Measurements from ENCODE around the gene TRIP4. TPM values are rescaled to one million over a fixed set of nuclear protein-coding genes. Genes with fewer than 3 reads are reported as not detected.

TRIP4 gene
- total and polyA plus RNA-seq, 9 of the 15 experiments (the other 6 are each of a cell fraction or from before 2014, with no cell fraction given), result 7.6 to 23.3 (median 16.7) TPM

DNA sequence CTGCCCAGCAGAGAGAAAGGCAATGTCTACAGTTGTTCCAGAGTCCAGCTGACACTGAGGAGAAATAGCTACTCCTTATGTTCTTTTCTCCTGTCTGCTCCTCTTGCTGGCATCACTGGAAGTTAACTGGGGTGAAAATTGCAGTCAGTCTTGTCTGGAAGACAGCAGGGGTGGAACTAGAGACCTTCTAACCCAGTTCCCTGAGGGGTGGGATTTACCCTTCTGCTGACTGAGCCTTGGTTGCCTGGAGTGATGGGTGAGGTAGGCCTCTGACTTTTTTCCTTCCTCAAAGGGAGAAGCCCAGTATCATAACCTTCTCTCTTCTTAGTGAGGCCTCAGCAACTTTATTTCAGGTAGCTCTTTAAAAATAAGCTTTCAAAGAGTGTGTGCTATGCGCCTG lies 88.9 kb downstream of the TRIP4 start:
- H3K79me2 ChIP-seq (ENCODE audit: control insufficient read depth, insufficient read depth, low read length), result peaks cover 66% of the 10 kb centered on the region

More for the DNA sequence above, 88.9 kb downstream of the TRIP4 start:
- WGBS (ENCODE audit: insufficient coverage, low coverage, missing lambda C conversion rate), result 81% methylated on average over 1 of the region's 1 CpG
- intact Hi-C loops (cut with micrococcal nuclease) (no loop called here), in situ Hi-C loops (cut with MboI) (no loop called here)
- H3K9me1 ChIP-seq (ENCODE audit: control insufficient read depth, insufficient read depth, low read length), result no peaks in the 10 kb centered on the region
- H3K27ac ChIP-seq (ENCODE audit: extremely low read depth, low read depth, low read length), result no peak overlapping the region
- no peak overlapping the region for H3K4me3 ChIP-seq
- no peak overlapping the region for H2AFZ ChIP-seq (ENCODE audit: low read depth, low read length)
- DNase-seq (ENCODE audit: extremely low read depth in 1 of 4, low spot score in 3 of 4) (no peak), ATAC-seq (peak; percentile 25; the same call in 2 of the 3 replicates), FAIRE-seq (no peak)
- H3K4me1 ChIP-seq (replicated peaks in 1 of 2; ENCODE audit: control insufficient read depth in 2 of 2, insufficient read depth in 2 of 2, low read length in 2 of 2), result no peaks in the 10 kb centered on the region
- peaks cover 5% of the 10 kb centered on the region; the same call in 1 of the 2 replicates for H4K20me1 ChIP-seq (replicated peaks; ENCODE audit: control insufficient read depth, insufficient read depth, low read length)
- H3K9me3 ChIP-seq (replicated peaks; ENCODE audit: control insufficient read depth, insufficient read depth, low read depth, low read length), result no peaks in the 10 kb centered on the region
- no peak overlapping the region for H3K9ac ChIP-seq (ENCODE audit: insufficient read depth in 1 of 2, low read depth in 2 of 2, low read length in 2 of 2)
- H3K27me3 ChIP-seq (ENCODE audit: control insufficient read depth in 2 of 2, insufficient read depth in 2 of 2, low read length in 2 of 2), result no peaks in the 10 kb centered on the region
- no TSS peak for BruUV-seq (replicated peaks)
- no peak overlapping the region for H3K4me2 ChIP-seq (ENCODE audit: insufficient read depth, low read length)
- TF ChIP-seq, protein P1, sequence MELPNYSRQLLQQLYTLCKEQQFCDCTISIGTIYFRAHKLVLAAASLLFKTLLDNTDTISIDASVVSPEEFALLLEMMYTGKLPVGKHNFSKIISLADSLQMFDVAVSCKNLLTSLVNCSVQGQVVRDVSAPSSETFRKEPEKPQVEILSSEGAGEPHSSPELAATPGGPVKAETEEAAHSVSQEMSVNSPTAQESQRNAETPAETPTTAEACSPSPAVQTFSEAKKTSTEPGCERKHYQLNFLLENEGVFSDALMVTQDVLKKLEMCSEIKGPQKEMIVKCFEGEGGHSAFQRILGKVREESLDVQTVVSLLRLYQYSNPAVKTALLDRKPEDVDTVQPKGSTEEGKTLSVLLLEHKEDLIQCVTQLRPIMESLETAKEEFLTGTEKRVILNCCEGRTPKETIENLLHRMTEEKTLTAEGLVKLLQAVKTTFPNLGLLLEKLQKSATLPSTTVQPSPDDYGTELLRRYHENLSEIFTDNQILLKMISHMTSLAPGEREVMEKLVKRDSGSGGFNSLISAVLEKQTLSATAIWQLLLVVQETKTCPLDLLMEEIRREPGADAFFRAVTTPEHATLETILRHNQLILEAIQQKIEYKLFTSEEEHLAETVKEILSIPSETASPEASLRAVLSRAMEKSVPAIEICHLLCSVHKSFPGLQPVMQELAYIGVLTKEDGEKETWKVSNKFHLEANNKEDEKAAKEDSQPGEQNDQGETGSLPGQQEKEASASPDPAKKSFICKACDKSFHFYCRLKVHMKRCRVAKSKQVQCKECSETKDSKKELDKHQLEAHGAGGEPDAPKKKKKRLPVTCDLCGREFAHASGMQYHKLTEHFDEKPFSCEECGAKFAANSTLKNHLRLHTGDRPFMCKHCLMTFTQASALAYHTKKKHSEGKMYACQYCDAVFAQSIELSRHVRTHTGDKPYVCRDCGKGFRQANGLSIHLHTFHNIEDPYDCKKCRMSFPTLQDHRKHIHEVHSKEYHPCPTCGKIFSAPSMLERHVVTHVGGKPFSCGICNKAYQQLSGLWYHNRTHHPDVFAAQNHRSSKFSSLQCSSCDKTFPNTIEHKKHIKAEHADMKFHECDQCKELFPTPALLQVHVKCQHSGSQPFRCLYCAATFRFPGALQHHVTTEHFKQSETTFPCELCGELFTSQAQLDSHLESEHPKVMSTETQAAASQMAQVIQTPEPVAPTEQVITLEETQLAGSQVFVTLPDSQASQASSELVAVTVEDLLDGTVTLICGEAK (IDR thresholded peaks at IDR 0.05), result no peak
- TF ChIP-seq, protein P1 (CRISPR knock-in tag; IDR thresholded peaks at IDR 0.05), result no peak
- TF ChIP-seq, protein P2, sequence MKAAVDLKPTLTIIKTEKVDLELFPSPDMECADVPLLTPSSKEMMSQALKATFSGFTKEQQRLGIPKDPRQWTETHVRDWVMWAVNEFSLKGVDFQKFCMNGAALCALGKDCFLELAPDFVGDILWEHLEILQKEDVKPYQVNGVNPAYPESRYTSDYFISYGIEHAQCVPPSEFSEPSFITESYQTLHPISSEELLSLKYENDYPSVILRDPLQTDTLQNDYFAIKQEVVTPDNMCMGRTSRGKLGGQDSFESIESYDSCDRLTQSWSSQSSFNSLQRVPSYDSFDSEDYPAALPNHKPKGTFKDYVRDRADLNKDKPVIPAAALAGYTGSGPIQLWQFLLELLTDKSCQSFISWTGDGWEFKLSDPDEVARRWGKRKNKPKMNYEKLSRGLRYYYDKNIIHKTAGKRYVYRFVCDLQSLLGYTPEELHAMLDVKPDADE (conservative IDR thresholded peaks at IDR 0.05; ENCODE audit: control insufficient read depth, low read depth, low read length), result no peak
- TF ChIP-seq ADNP (tag; IDR thresholded peaks at IDR 0.05) (no peak), NFYB (IDR thresholded peaks at IDR 0.05; ENCODE audit: extremely low read depth, insufficient read length) (no peak), NR2C1 (IDR thresholded peaks at IDR 0.05) (no peak), NR2C1 (tag; IDR thresholded peaks at IDR 0.05) (no peak), JUN (IDR thresholded peaks at IDR 0.05; ENCODE audit: borderline replicate concordance, low read depth, low read length) (no peak), JUN (CRISPR knock-in tag; IDR thresholded peaks at IDR 0.05; ENCODE audit: borderline replicate concordance) (no peak), BDP1 (IDR thresholded peaks at IDR 0.05; ENCODE audit: insufficient read depth, insufficient read length) (no peak), PRPF4 (IDR thresholded peaks at IDR 0.05; ENCODE audit: insufficient read depth, low read depth, low read length, poor library complexity, severe bottlenecking) (no peak)
- CTCF ChIA-PET (ENCODE audit: low intra/inter-chr PET ratio), result no interaction called here
- POLR2A ChIA-PET, result interaction anchor here (0.7 to 8.6 kb wide), 6 partner anchors 8 to 95 kb away, joined by 3 to 38 read pairs (median 5); partner anchors contain the start of gene ZNF609
- H3K36me3 ChIP-seq (ENCODE audit: control insufficient read depth, insufficient read depth, low read length), result peaks cover 39% of the 10 kb centered on the region

Measured in K562 (cell line).